Dedifferentiated amniotic fluid mesenchymal stem cell (primary cell): ENCODE results near the gene IFT57.

Experiments used
- DNase-seq: peaks from one replicate; pipeline ENCODE4 v3.0.0-alpha.2; 2016; ENCODE audit errors: extremely low spot score

Gene IFT57

GRCh38 chr3:108125153-108125543 lies 97.1 kb downstream of the IFT57 start:
- DNase-seq = no peak

- no peak for DNase-seq
Measured at GRCh38 chr3:108124337-108125152, 97.7 kb downstream of the IFT57 start.

- no peak for DNase-seq
Measured at GRCh38 chr3:108123326-108123725, 98.9 kb downstream of the IFT57 start.

- DNase-seq = no peak
Measured at GRCh38 chr3:108122276-108122675, 99.9 kb downstream of the IFT57 start.

- DNase-seq = no peak
Measured at GRCh38 chr3:108119398-108120104, 102.7 kb downstream of the IFT57 start.

- DNase-seq = no peak
Measured at GRCh38 chr3:108118038-108118768, 104.0 kb downstream of the IFT57 start.

GRCh38 chr3:108117241-108117775 lies 104.9 kb downstream of the IFT57 start:
- no peak for DNase-seq

- DNase-seq = no peak
Measured at GRCh38 chr3:108114423-108115065, 107.7 kb downstream of the IFT57 start.

- DNase-seq = no peak
Measured at GRCh38 chr3:108113975-108114374, 108.2 kb downstream of the IFT57 start.

GRCh38 chr3:108110934-108111333 lies 111.3 kb downstream of the IFT57 start:
- no peak for DNase-seq
